Fibroblast of the aortic adventitia (primary cell): ENCODE data around the gene MCAT. TPM values are rescaled to one million over a fixed set of nuclear protein-coding genes. Genes with fewer than 3 reads are reported as not detected.

Source experiments
- DNase-seq: peaks from one replicate; pipeline ENCODE4 v3.0.0-alpha.2; 2010; ENCODE audit warnings: low read depth
- H3K4me3 ChIP-seq: 2 replicates; pipeline ENCODE4 v1.5.1; 2011; ENCODE audit warnings: low read depth, mild to moderate bottlenecking, control low read depth, low read length, moderate library complexity
- total RNA-seq: library from RNA; depleted of rRNA; stranded (reverse); fragments of >200 nt; gene quantifications from 2 replicates; pipeline ENCODE4 v1.2.3, GENCODE V29; 2012; ENCODE audit warnings: low replicate concordance
- TF ChIP-seq, protein P1 (sequence below): IDR thresholded peaks from 2 replicates; pipeline ENCODE4 v1.5.1; 2011; ENCODE audit warnings: mild to moderate bottlenecking, low read length, control low read depth, inconsistent platforms; ENCODE audit not compliant: insufficient read depth

MCAT gene
- total RNA-seq, 1 donor = 12.2 TPM

DNA sequence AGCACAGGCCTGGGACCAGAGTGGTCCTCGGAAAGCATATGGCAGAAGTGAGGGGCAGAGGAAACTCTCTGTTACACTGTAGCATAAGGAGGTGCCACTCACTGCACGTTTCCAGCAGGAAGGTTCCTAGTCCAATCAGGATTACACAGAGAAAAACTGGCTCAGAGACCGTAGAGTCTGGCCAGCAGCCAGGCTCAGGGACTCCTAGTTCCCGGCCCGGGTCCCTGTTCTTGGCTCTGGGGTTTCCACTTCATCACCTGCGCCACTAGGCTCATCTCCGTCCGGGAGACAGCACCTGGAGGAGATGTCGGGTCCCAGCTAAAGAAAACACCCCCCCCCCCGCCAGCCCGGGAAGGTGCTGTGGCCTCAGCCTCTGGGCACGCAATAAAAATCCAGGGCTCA is 42.7 kb upstream of the MCAT start:
- TF ChIP-seq, protein P1, sequence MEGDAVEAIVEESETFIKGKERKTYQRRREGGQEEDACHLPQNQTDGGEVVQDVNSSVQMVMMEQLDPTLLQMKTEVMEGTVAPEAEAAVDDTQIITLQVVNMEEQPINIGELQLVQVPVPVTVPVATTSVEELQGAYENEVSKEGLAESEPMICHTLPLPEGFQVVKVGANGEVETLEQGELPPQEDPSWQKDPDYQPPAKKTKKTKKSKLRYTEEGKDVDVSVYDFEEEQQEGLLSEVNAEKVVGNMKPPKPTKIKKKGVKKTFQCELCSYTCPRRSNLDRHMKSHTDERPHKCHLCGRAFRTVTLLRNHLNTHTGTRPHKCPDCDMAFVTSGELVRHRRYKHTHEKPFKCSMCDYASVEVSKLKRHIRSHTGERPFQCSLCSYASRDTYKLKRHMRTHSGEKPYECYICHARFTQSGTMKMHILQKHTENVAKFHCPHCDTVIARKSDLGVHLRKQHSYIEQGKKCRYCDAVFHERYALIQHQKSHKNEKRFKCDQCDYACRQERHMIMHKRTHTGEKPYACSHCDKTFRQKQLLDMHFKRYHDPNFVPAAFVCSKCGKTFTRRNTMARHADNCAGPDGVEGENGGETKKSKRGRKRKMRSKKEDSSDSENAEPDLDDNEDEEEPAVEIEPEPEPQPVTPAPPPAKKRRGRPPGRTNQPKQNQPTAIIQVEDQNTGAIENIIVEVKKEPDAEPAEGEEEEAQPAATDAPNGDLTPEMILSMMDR = no peak
- peak; percentile 29 for DNase-seq
- peak overlapping the region; percentile 78 for H3K4me3 ChIP-seq

DNA sequence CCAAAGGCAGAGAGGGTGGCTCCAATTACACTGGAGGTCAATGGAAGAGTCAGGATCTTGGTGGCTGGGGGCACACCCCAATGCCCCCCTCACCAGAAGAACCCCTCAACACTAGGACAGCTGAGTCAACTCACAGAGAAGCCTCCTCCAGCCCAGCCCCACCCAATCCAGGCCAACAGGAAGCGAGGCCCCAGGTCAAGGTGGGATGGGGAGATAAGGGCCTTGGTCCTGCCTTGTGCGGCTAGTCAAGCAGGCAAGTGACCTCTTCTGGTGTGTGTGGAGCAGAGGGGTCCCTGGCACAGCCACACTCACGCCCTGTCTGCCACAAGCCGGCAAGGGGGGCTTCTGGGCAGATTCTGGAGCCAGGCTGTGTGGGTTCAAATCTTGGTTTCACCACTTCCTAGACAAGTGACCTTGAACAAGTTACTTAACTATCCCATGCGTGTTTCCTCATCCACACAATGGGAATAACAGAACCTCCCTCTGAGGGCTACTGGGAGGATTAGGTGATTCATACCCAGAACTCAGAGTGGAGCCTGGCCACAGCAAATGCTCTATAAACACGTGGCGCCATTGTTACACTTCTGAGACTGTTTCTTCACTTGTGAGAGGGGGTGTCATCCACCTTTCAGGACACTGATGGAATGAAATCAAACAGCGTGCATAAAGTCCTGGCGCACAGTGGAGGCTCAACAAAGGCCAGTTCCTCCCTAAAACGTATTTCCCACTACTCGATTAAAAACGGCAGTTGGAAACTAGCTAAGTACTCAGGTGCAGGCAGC is 40.5 kb upstream of the MCAT start:
- peak; percentile 40 for DNase-seq
- TF ChIP-seq, protein P1 = no peak
- H3K4me3 ChIP-seq = no peak overlapping the region

- no peak overlapping the region for H3K4me3 ChIP-seq
- TF ChIP-seq, protein P1 = no peak
- DNase-seq = no peak
Observed at GRCh38 chr22:43182726-43183125, 39.5 kb upstream of the MCAT start.

- no peak overlapping the region for H3K4me3 ChIP-seq
- DNase-seq = no peak
- TF ChIP-seq, protein P1 = no peak
Observed at GRCh38 chr22:43182118-43182517, 38.9 kb upstream of the MCAT start.

DNA sequence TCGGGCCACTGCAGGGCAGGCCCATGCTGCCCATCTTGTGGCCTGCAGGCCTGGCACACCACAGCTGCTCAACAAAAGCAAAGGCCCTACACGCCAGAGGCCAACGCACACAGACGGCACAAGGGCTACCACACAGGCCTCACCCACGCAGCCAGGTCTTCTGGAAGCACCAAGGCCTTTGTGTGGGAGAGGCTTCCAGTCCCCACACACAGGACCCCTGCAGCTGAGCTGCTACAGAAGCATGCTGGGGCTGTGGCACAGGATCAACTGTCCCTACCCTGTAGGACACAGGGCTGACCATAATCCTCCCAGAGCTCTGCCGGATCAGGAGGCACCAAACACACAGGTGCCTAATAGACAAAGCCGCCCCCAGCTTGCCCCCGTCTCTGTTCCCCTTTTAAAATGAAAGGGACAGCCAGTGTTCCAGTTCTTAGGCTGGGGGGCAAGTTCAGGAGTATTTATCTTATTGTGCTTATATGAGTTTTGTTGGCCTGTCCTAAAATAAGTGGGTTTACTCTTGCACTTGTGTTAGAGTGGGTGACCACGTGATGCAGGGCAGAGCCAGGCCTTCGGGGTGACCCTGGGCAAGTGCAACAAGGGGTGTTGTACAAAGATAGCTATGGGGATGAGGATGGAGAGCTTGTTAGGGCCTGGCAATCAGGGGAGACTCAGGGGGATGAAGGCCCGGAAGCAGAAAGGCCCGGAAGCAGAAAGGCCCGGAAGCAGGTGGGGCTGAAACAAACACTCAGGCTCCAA is 38.3 kb upstream of the MCAT start:
- H3K4me3 ChIP-seq = no peak overlapping the region
- TF ChIP-seq, protein P1 = no peak
- DNase-seq = no peak

GRCh38 chr22:43180670-43181069 is 37.5 kb upstream of the MCAT start:
- no peak for DNase-seq
- TF ChIP-seq, protein P1 = no peak
- no peak overlapping the region for H3K4me3 ChIP-seq
